Measurements from ENCODE around the gene RUBCNL. TPM values are rescaled to one million over a fixed set of nuclear protein-coding genes. Genes with fewer than 3 reads are reported as not detected.

RUBCNL gene
- polyA plus RNA-seq, 2 of the 4 experiments (the other 2 are of a cell fraction), result not detected

DNA sequence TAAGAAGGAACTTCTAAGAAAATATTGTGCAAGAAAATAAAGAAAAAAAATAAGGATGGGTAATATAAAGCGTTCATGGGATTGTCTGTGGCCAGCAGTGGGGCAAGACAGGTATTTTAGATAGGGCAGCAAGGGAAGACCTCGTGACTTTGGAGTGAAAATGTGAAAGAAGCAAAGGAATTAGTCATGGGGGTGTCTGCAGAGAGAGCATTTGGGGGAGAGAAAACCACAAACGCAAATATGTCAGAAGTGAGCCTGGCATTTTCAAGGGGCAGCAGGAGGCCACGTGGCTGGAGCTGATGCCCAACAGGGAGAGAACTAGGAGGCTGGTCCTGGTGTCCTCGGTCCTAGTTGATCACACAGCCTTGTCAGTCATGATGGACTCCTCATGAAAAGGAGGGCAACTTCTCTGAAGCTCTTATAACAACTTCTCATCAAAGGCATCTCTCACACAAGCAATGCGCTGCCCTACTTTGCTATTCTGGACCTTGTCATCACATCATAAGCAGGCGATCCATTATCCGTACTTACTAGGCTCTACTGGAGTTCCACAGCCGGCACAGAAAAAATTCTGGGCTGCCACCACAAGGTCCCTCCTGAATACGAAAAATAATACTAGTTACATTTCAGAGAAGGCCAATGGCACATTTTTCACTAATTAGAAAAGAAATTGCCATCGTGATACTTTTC is 31.0 kb downstream of the RUBCNL start:
- 84% methylated on average over 11 of the region's 11 CpGs for WGBS (ENCODE audit: missing lambda C conversion rate)
- no peak for TF ChIP-seq TFCP2L1 (CRISPR knock-in tag; IDR thresholded peaks at IDR 0.05)
- TF ChIP-seq CHD2 (IDR thresholded peaks at IDR 0.05; ENCODE audit: low read length, partially characterized antibody), result no peak
- TF ChIP-seq RARB (CRISPR knock-in tag; IDR thresholded peaks at IDR 0.05), result no peak
- TF ChIP-seq EHF (CRISPR knock-in tag; IDR thresholded peaks at IDR 0.05), result no peak
- no peak for TF ChIP-seq ZFP36 (IDR thresholded peaks at IDR 0.05; ENCODE audit: borderline replicate concordance, partially characterized antibody)
- TF ChIP-seq, protein P1, sequence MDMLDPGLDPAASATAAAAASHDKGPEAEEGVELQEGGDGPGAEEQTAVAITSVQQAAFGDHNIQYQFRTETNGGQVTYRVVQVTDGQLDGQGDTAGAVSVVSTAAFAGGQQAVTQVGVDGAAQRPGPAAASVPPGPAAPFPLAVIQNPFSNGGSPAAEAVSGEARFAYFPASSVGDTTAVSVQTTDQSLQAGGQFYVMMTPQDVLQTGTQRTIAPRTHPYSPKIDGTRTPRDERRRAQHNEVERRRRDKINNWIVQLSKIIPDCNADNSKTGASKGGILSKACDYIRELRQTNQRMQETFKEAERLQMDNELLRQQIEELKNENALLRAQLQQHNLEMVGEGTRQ (IDR thresholded peaks at IDR 0.05), result no peak
- TF ChIP-seq, protein P2, sequence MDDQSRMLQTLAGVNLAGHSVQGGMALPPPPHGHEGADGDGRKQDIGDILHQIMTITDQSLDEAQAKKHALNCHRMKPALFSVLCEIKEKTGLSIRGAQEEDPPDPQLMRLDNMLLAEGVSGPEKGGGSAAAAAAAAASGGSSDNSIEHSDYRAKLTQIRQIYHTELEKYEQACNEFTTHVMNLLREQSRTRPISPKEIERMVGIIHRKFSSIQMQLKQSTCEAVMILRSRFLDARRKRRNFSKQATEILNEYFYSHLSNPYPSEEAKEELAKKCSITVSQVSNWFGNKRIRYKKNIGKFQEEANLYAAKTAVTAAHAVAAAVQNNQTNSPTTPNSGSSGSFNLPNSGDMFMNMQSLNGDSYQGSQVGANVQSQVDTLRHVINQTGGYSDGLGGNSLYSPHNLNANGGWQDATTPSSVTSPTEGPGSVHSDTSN (IDR thresholded peaks at IDR 0.05), result no peak
- no peak for TF ChIP-seq NR3C1 (IDR thresholded peaks at IDR 0.05)
- TF ChIP-seq HEYL (CRISPR knock-in tag; IDR thresholded peaks at IDR 0.05), result no peak
- no peak for TF ChIP-seq KDM1A (IDR thresholded peaks at IDR 0.05; ENCODE audit: low read depth)
- Histone ChIP-seq H3K4me2 (no peak overlapping the region), H3K27ac (no peak overlapping the region; a peak in 1 of 6 replicates), H3K4me3 (no peak overlapping the region), H3K9me3 (peaks cover 10% of the 10 kb centered on the region; the same call in 2 of the 3 replicates), H3K4me1 (peaks cover 5% of the 10 kb centered on the region; the same call in 2 of the 3 replicates)
- ChIA-PET CTCF (interaction anchor here (0.7 kb wide), 1 partner anchor 130 kb away, joined by 3 read pairs; no protein-coding TSS in a partner anchor), POLR2A (no interaction called here)
- ATAC-seq (no peak), DNase-seq (ENCODE audit: low read depth in 1 of 2, low spot score in 1 of 2) (no peak), FAIRE-seq (no peak)

DNA sequence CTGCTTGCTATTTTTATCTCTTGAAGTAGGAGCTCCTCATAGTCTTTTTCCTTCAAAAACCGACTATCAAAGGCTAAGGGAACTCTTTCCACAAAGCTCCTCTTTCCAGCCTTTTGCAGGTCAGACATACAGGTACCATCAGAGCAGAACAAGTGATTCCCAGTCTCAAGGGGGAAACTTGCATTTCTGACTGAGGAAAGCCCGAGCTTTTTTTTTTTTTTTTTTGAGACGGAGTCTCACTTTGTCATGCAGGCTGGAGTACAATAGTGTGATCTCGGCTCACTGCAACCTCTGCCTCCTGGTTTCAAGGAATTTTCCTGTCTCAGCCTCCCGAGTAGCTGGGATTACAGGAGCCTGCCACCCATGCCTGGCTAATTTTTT is 32.0 kb downstream of the RUBCNL start:
- TF ChIP-seq, protein P3, sequence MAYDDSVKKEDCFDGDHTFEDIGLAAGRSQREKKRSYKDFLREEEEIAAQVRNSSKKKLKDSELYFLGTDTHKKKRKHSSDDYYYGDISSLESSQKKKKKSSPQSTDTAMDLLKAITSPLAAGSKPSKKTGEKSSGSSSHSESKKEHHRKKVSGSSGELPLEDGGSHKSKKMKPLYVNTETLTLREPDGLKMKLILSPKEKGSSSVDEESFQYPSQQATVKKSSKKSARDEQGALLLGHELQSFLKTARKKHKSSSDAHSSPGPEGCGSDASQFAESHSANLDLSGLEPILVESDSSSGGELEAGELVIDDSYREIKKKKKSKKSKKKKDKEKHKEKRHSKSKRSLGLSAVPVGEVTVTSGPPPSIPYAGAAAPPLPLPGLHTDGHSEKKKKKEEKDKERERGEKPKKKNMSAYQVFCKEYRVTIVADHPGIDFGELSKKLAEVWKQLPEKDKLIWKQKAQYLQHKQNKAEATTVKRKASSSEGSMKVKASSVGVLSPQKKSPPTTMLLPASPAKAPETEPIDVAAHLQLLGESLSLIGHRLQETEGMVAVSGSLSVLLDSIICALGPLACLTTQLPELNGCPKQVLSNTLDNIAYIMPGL (CRISPR knock-in tag; IDR thresholded peaks at IDR 0.05; ENCODE audit: borderline replicate concordance), result no peak
- TF ChIP-seq HOXA7 (CRISPR knock-in tag; IDR thresholded peaks at IDR 0.05) (no peak), JUN (IDR thresholded peaks at IDR 0.05) (no peak), HEYL (CRISPR knock-in tag; IDR thresholded peaks at IDR 0.05) (no peak), KDM1A (IDR thresholded peaks at IDR 0.05; ENCODE audit: low read depth) (no peak), EHMT2 (IDR thresholded peaks at IDR 0.05; ENCODE audit: low read depth) (no peak)
- Histone ChIP-seq H3K9me3 (peaks cover 10% of the 10 kb centered on the region; the same call in 2 of the 3 replicates), H3K27ac (peak overlapping the region; percentile 57 to 70), H3K4me1 (peaks cover 5% of the 10 kb centered on the region; the same call in 2 of the 3 replicates), H3K4me3 (no peak overlapping the region), H3K4me2 (peak overlapping the region; percentile 58)
- DNase-seq (ENCODE audit: low read depth in 1 of 2, low spot score in 1 of 2) (no peak), ATAC-seq (peak; percentile 59 to 75; a peak in 4 of 6 replicates), FAIRE-seq (no peak)
- CTCF ChIA-PET, result interaction anchor here (1.4 to 1.6 kb wide), 2 partner anchors 11 to 34 kb away, joined by 4 to 6 read pairs; no protein-coding TSS in a partner anchor
- WGBS (ENCODE audit: missing lambda C conversion rate), result 26% methylated on average over 5 of the region's 5 CpGs
- POLR2A ChIA-PET, result no interaction called here

DNA sequence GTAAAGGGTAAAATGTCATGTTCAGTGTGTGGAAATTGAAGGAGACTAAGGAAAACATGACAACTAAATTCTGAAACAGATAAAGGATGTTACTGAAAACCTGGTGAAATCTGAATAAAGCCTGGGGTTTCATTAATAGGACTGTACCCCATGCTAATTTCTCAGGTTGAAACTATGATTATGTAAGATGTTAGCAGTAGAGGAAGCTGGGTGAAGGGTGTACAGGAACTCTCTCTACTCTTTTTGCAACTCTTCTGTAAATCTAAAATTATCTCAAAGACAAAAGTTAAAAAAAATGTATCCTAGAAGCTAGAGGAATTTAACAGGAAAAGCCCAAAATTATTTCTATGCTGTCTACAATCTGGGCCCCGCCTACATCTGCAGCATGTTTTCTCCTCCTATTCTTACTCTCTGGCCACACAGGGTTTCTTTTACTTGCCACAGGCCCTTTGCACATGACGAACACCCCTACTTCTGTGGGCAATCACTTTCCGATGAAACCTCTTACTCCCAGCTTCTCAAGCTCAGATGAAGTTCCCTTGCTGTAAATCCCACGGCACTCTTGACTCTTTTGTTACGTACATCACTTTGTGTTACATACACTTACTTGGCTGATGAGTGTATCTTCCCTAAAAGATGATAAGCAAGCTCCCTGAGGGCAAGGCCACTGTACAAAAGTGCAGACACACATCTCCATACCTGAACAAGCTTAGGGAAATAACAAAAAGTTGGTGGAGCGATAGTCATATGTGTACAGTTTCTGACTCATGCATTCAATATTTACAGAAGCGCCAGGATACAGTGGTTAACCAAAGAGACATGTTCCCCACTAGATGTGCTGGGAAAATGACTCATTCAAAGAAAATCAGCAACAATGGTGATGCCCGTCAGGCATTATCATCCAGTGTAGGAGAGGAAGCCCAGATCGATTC is 32.6 kb downstream of the RUBCNL start:
- ATAC-seq (peak; percentile 99), FAIRE-seq (no peak)

More for the DNA sequence above, 32.6 kb downstream of the RUBCNL start:
- WGBS (ENCODE audit: missing lambda C conversion rate), result 41% methylated on average over 9 of the region's 9 CpGs
- peak; percentile 79 for TF ChIP-seq FOSL2 (IDR thresholded peaks at IDR 0.05)
- peak; percentile 95 for TF ChIP-seq FOSL2 (CRISPR knock-in tag; IDR thresholded peaks at IDR 0.05)
- TF ChIP-seq, protein P4, sequence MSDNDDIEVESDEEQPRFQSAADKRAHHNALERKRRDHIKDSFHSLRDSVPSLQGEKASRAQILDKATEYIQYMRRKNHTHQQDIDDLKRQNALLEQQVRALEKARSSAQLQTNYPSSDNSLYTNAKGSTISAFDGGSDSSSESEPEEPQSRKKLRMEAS (IDR thresholded peaks at IDR 0.05), result peak; percentile 40; the same call in 1 of the 2 replicates
- TF ChIP-seq EHF (CRISPR knock-in tag; IDR thresholded peaks at IDR 0.05), result no peak
- peak; percentile 78 for TF ChIP-seq JUNB (IDR thresholded peaks at IDR 0.05)
- TF ChIP-seq EP300 (IDR thresholded peaks at IDR 0.05), result peak in 1 of 2 experiments; percentile 15; a peak in 1 of 5 replicates
- TF ChIP-seq, protein P5, sequence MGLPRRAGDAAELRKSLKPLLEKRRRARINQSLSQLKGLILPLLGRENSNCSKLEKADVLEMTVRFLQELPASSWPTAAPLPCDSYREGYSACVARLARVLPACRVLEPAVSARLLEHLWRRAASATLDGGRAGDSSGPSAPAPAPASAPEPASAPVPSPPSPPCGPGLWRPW (IDR thresholded peaks at IDR 0.05), result peak; percentile 55; the same call in 1 of the 2 replicates
- peak; percentile 55; the same call in 1 of the 2 replicates for TF ChIP-seq GATA3 (IDR thresholded peaks at IDR 0.05; ENCODE audit: borderline replicate concordance)
- 0 out of 5 replicates have a peak, but pooled peaks of 1 of the 2 experiments have one; percentile 32 for TF ChIP-seq JUN (IDR thresholded peaks at IDR 0.05)
- TF ChIP-seq, protein P1 (IDR thresholded peaks at IDR 0.05), result peak; percentile 25; the same call in 1 of the 2 replicates
- no peak for TF ChIP-seq TFCP2L1 (CRISPR knock-in tag; IDR thresholded peaks at IDR 0.05)
- TF ChIP-seq HDAC2 (IDR thresholded peaks at IDR 0.05), result no peak
- ChIA-PET CTCF (interaction anchor here (1.4 to 1.6 kb wide), 2 partner anchors 10 to 33 kb away, joined by 4 to 6 read pairs; no protein-coding TSS in a partner anchor), POLR2A (no interaction called here)
- peaks cover 10% of the 10 kb centered on the region; the same call in 2 of the 3 replicates for H3K9me3 ChIP-seq
- peaks cover 5% of the 10 kb centered on the region; the same call in 2 of the 3 replicates for H3K4me1 ChIP-seq
- H3K27ac ChIP-seq, result peak overlapping the region; percentile 57 to 70; a peak in 5 of 6 replicates
- H3K4me3 ChIP-seq, result no peak overlapping the region
- peak; percentile 50 to 78 for DNase-seq (ENCODE audit: low read depth in 1 of 2, low spot score in 1 of 2)
- peak overlapping the region; percentile 58 for H3K4me2 ChIP-seq
